SK-N-MC (cell line): ENCODE measurements around the gene MTSS2.

Experiments used
- EZH2 ChIP-seq: fragments of 200-600 bp; sonication (generic); IDR thresholded peaks from one replicate; pipeline ENCODE4 v1.6.1; 2017; ENCODE audit warnings: antibody characterized with exemption
- FOXP2 ChIP-seq: optimal IDR thresholded peaks from 2 replicates; pipeline ENCODE3; 2011; ENCODE audit warnings: mild to moderate bottlenecking, moderate library complexity; ENCODE audit not compliant: insufficient read depth; ENCODE audit errors: extremely low read length, control extremely low read depth
- POLR2AphosphoS5 ChIP-seq: IDR thresholded peaks from 2 replicates; pipeline ENCODE4 v1.6.1; 2012; ENCODE audit warnings: mild to moderate bottlenecking, low read depth, low read length, borderline replicate concordance

- TF ChIP-seq POLR2AphosphoS5 (no peak), EZH2 (no peak), FOXP2 (no peak)
Observed at GRCh38 chr16:70682239-70683145, 3.4 kb downstream of the MTSS2 start.
